Measurements from ENCODE around the gene CCDC66. TPM values are rescaled to one million over a fixed set of nuclear protein-coding genes. Genes with fewer than 3 reads are reported as not detected.
A peak's percentile ranks its signal among the peaks of the same experiment; 100 is the strongest.
"Not testable (repeated sequence)": the region's sequence is repeated elsewhere in the genome, so short reads cannot be mapped to it uniquely, and the experiment has no call there.

Gene CCDC66
- total and polyA plus RNA-seq, 2 experiments from 2014 or later: 21.6 to 23.8 TPM

GRCh38 chr3:56547486-56547885, 9.5 kb upstream of the CCDC66 start:
- no peaks in the 10 kb centered on the region for H3K9me3 ChIP-seq (ENCODE audit: low read depth)
- TF ChIP-seq CTCF (IDR thresholded peaks at IDR 0.05; ENCODE audit: low read depth, low read length): no peak
- H3K36me3 ChIP-seq: no peaks in the 10 kb centered on the region
- H3K27me3 ChIP-seq: peaks cover 11% of the 10 kb centered on the region
- no peak overlapping the region for H3K27ac ChIP-seq
- peak in 1 of 2 donors; percentile 4 for DNase-seq (ENCODE audit: low read depth in 1 of 2, low spot score in 1 of 2)
- H3K4me3 ChIP-seq: no peak overlapping the region
- H3K4me1 ChIP-seq (ENCODE audit: low read depth): no peaks in the 10 kb centered on the region

GRCh38 chr3:56557831-56558170, 826 bp downstream of the CCDC66 start:
- DNase-seq (ENCODE audit: low read depth in 1 of 2, low spot score in 1 of 2): peak in 1 of 2 donors; percentile 3
- Histone ChIP-seq H3K4me1 (ENCODE audit: low read depth) (peaks cover 11% of the 10 kb centered on the region), H3K9me3 (ENCODE audit: low read depth) (no peaks in the 10 kb centered on the region), H3K27me3 (no peaks in the 10 kb centered on the region), H3K4me3 (peak overlapping the region; percentile 75), H3K27ac (peak overlapping the region; percentile 89), H3K36me3 (peaks cover 20% of the 10 kb centered on the region)
- TF ChIP-seq CTCF (IDR thresholded peaks at IDR 0.05; ENCODE audit: low read depth, low read length): no peak

GRCh38 chr3:56573501-56573900, 16.5 kb downstream of the CCDC66 start:
- DNase-seq (ENCODE audit: low read depth in 1 of 2, low spot score in 1 of 2): no peak
- TF ChIP-seq CTCF (IDR thresholded peaks at IDR 0.05; ENCODE audit: low read depth, low read length): no peak
- H3K9me3 ChIP-seq (ENCODE audit: low read depth): no peaks in the 10 kb centered on the region
- no peak overlapping the region for H3K4me3 ChIP-seq
- no peaks in the 10 kb centered on the region for H3K27me3 ChIP-seq
- no peaks in the 10 kb centered on the region for H3K4me1 ChIP-seq (ENCODE audit: low read depth)
- peaks cover 39% of the 10 kb centered on the region for H3K36me3 ChIP-seq
- no peak overlapping the region for H3K27ac ChIP-seq

GRCh38 chr3:56581941-56582340, 25.0 kb downstream of the CCDC66 start:
- H3K27me3 ChIP-seq; DNase-seq (ENCODE audit: low read depth in 1 of 2, low spot score in 1 of 2); H3K27ac ChIP-seq; H3K36me3 ChIP-seq; H3K9me3 ChIP-seq (ENCODE audit: low read depth); H3K4me3 ChIP-seq; H3K4me1 ChIP-seq (ENCODE audit: low read depth): not testable (repeated sequence)

- DNase-seq (ENCODE audit: low read depth in 1 of 2, low spot score in 1 of 2); H3K27ac ChIP-seq; H3K36me3 ChIP-seq; H3K9me3 ChIP-seq (ENCODE audit: low read depth); H3K4me3 ChIP-seq; H3K27me3 ChIP-seq; H3K4me1 ChIP-seq (ENCODE audit: low read depth): not testable (repeated sequence)
Measured at GRCh38 chr3:56584275-56584674, 27.3 kb downstream of the CCDC66 start.

GRCh38 chr3:56590814-56591213, 33.8 kb downstream of the CCDC66 start:
- no peak for DNase-seq (ENCODE audit: low read depth in 1 of 2, low spot score in 1 of 2)
- H3K4me3 ChIP-seq: no peak overlapping the region
- H3K4me1 ChIP-seq (ENCODE audit: low read depth): no peaks in the 10 kb centered on the region
- peaks cover 11% of the 10 kb centered on the region for H3K36me3 ChIP-seq
- H3K27ac ChIP-seq: no peak overlapping the region
- TF ChIP-seq CTCF (IDR thresholded peaks at IDR 0.05; ENCODE audit: low read depth, low read length): no peak
- no peaks in the 10 kb centered on the region for H3K9me3 ChIP-seq (ENCODE audit: low read depth)
- H3K27me3 ChIP-seq: no peaks in the 10 kb centered on the region

- H3K4me3 ChIP-seq: no peak overlapping the region
- peak in 1 of 2 donors; percentile 40 for DNase-seq (ENCODE audit: low read depth in 1 of 2, low spot score in 1 of 2)
- no peaks in the 10 kb centered on the region for H3K9me3 ChIP-seq (ENCODE audit: low read depth)
- H3K27me3 ChIP-seq: no peaks in the 10 kb centered on the region
- no peak for TF ChIP-seq CTCF (IDR thresholded peaks at IDR 0.05; ENCODE audit: low read depth, low read length)
- no peak overlapping the region for H3K27ac ChIP-seq
- H3K36me3 ChIP-seq: peaks cover 12% of the 10 kb centered on the region
- no peaks in the 10 kb centered on the region for H3K4me1 ChIP-seq (ENCODE audit: low read depth)
Measured at GRCh38 chr3:56591262-56591661, 34.3 kb downstream of the CCDC66 start.

Data from cardiac muscle cell (in vitro differentiated cells and primary cell).